ENCODE results near the gene CES2.
A peak's percentile ranks its signal among the peaks of the same experiment; 100 is the strongest.
"Not testable (repeated sequence)": the region's sequence is repeated elsewhere in the genome, so short reads cannot be mapped to it uniquely, and the experiment has no call there.

CES2 gene

GRCh38 chr16:66942981-66943380, 7.7 kb downstream of the CES2 start:
- no peak overlapping the region for H3K27ac ChIP-seq (ENCODE audit: low read length)
- H3K4me1 ChIP-seq (ENCODE audit: insufficient read depth, low read length): no peaks in the 10 kb centered on the region; the same call in 1 of the 2 replicates
- H3K9me3 ChIP-seq (ENCODE audit: insufficient read depth, low read depth, low read length): no peaks in the 10 kb centered on the region
- H3K4me3 ChIP-seq (ENCODE audit: low read length): no peak overlapping the region
- no peak overlapping the region for H3K9ac ChIP-seq (ENCODE audit: low read depth, low read length)
- peaks cover 14% of the 10 kb centered on the region for H3K27me3 ChIP-seq (ENCODE audit: insufficient read depth, low read length)
- H3K36me3 ChIP-seq (ENCODE audit: insufficient read depth, low read depth, low read length): peaks cover 31% of the 10 kb centered on the region

GRCh38 chr16:66943426-66944053, 8.2 kb downstream of the CES2 start:
- Histone ChIP-seq H3K4me3 (ENCODE audit: low read length) (no peak overlapping the region), H3K4me1 (ENCODE audit: insufficient read depth, low read length) (no peaks in the 10 kb centered on the region; the same call in 1 of the 2 replicates), H3K36me3 (ENCODE audit: insufficient read depth, low read depth, low read length) (peaks cover 31% of the 10 kb centered on the region), H3K27ac (ENCODE audit: low read length) (no peak overlapping the region), H3K9me3 (ENCODE audit: insufficient read depth, low read depth, low read length) (no peaks in the 10 kb centered on the region), H3K27me3 (ENCODE audit: insufficient read depth, low read length) (peaks cover 20% of the 10 kb centered on the region), H3K9ac (ENCODE audit: low read depth, low read length) (no peak overlapping the region)

GRCh38 chr16:66944054-66944441, 8.7 kb downstream of the CES2 start:
- peaks cover 31% of the 10 kb centered on the region for H3K36me3 ChIP-seq (ENCODE audit: insufficient read depth, low read depth, low read length)
- H3K4me3 ChIP-seq (ENCODE audit: low read length): no peak overlapping the region
- H3K9ac ChIP-seq (ENCODE audit: low read depth, low read length): no peak overlapping the region
- no peak overlapping the region for H3K27ac ChIP-seq (ENCODE audit: low read length)
- H3K27me3 ChIP-seq (ENCODE audit: insufficient read depth, low read length): peaks cover 25% of the 10 kb centered on the region
- H3K4me1 ChIP-seq (ENCODE audit: insufficient read depth, low read length): no peaks in the 10 kb centered on the region; the same call in 1 of the 2 replicates
- no peaks in the 10 kb centered on the region for H3K9me3 ChIP-seq (ENCODE audit: insufficient read depth, low read depth, low read length)

- Histone ChIP-seq H3K36me3 (ENCODE audit: insufficient read depth, low read depth, low read length) (peaks cover 31% of the 10 kb centered on the region), H3K27me3 (ENCODE audit: insufficient read depth, low read length) (peaks cover 34% of the 10 kb centered on the region)
- not testable (repeated sequence) for H3K9ac ChIP-seq (ENCODE audit: low read depth, low read length); H3K4me3 ChIP-seq (ENCODE audit: low read length); H3K9me3 ChIP-seq (ENCODE audit: insufficient read depth, low read depth, low read length); H3K27ac ChIP-seq (ENCODE audit: low read length); H3K4me1 ChIP-seq (ENCODE audit: insufficient read depth, low read length)
Measured at GRCh38 chr16:66944971-66945370, 9.7 kb downstream of the CES2 start.

GRCh38 chr16:66945939-66946338, 10.6 kb downstream of the CES2 start:
- peaks cover 44% of the 10 kb centered on the region for H3K27me3 ChIP-seq (ENCODE audit: insufficient read depth, low read length)
- H3K9me3 ChIP-seq (ENCODE audit: insufficient read depth, low read depth, low read length): no peaks in the 10 kb centered on the region
- H3K4me1 ChIP-seq (ENCODE audit: insufficient read depth, low read length): no peaks in the 10 kb centered on the region; the same call in 1 of the 2 replicates
- H3K4me3 ChIP-seq (ENCODE audit: low read length): no peak overlapping the region
- no peak overlapping the region for H3K9ac ChIP-seq (ENCODE audit: low read depth, low read length)
- H3K27ac ChIP-seq (ENCODE audit: low read length): no peak overlapping the region
- peaks cover 23% of the 10 kb centered on the region for H3K36me3 ChIP-seq (ENCODE audit: insufficient read depth, low read depth, low read length)

- Histone ChIP-seq H3K4me3 (ENCODE audit: low read length) (no peak overlapping the region), H3K27ac (ENCODE audit: low read length) (no peak overlapping the region), H3K9me3 (ENCODE audit: insufficient read depth, low read depth, low read length) (no peaks in the 10 kb centered on the region), H3K4me1 (ENCODE audit: insufficient read depth, low read length) (no peaks in the 10 kb centered on the region; the same call in 1 of the 2 replicates), H3K36me3 (ENCODE audit: insufficient read depth, low read depth, low read length) (peaks cover 19% of the 10 kb centered on the region), H3K27me3 (ENCODE audit: insufficient read depth, low read length) (peaks cover 47% of the 10 kb centered on the region), H3K9ac (ENCODE audit: low read depth, low read length) (no peak overlapping the region)
Measured at GRCh38 chr16:66946541-66946940, 11.2 kb downstream of the CES2 start.

GRCh38 chr16:66946974-66947301, 11.6 kb downstream of the CES2 start:
- Histone ChIP-seq H3K9me3 (ENCODE audit: insufficient read depth, low read depth, low read length) (no peaks in the 10 kb centered on the region), H3K36me3 (ENCODE audit: insufficient read depth, low read depth, low read length) (peaks cover 15% of the 10 kb centered on the region), H3K4me1 (ENCODE audit: insufficient read depth, low read length) (no peaks in the 10 kb centered on the region; the same call in 1 of the 2 replicates), H3K4me3 (ENCODE audit: low read length) (no peak overlapping the region), H3K27ac (ENCODE audit: low read length) (no peak overlapping the region), H3K9ac (ENCODE audit: low read depth, low read length) (no peak overlapping the region), H3K27me3 (ENCODE audit: insufficient read depth, low read length) (peaks cover 47% of the 10 kb centered on the region)

- Histone ChIP-seq H3K36me3 (ENCODE audit: insufficient read depth, low read depth, low read length) (peaks cover 9% of the 10 kb centered on the region; the same call in 1 of the 2 replicates), H3K27ac (ENCODE audit: low read length) (no peak overlapping the region), H3K4me1 (ENCODE audit: insufficient read depth, low read length) (no peaks in the 10 kb centered on the region; the same call in 1 of the 2 replicates), H3K9ac (ENCODE audit: low read depth, low read length) (no peak overlapping the region), H3K27me3 (ENCODE audit: insufficient read depth, low read length) (peaks cover 47% of the 10 kb centered on the region), H3K9me3 (ENCODE audit: insufficient read depth, low read depth, low read length) (no peaks in the 10 kb centered on the region), H3K4me3 (ENCODE audit: low read length) (peak overlapping the region; percentile 64; the same call in 1 of the 2 replicates)
Measured at GRCh38 chr16:66947302-66948065, 12.2 kb downstream of the CES2 start.

GRCh38 chr16:66948134-66948836, 13.0 kb downstream of the CES2 start:
- 0 out of 2 replicates have a peak, but pooled peaks cover 1% of the 10 kb centered on the region for H3K36me3 ChIP-seq (ENCODE audit: insufficient read depth, low read depth, low read length)
- no peaks in the 10 kb centered on the region; the same call in 1 of the 2 replicates for H3K4me1 ChIP-seq (ENCODE audit: insufficient read depth, low read length)
- no peak overlapping the region for H3K9ac ChIP-seq (ENCODE audit: low read depth, low read length)
- peak overlapping the region; percentile 64 for H3K4me3 ChIP-seq (ENCODE audit: low read length)
- no peak overlapping the region for H3K27ac ChIP-seq (ENCODE audit: low read length)
- H3K27me3 ChIP-seq (ENCODE audit: insufficient read depth, low read length): peaks cover 55% of the 10 kb centered on the region
- no peaks in the 10 kb centered on the region for H3K9me3 ChIP-seq (ENCODE audit: insufficient read depth, low read depth, low read length)

- Histone ChIP-seq H3K27me3 (ENCODE audit: insufficient read depth, low read length) (peaks cover 55% of the 10 kb centered on the region), H3K4me3 (ENCODE audit: low read length) (peak overlapping the region; percentile 64; the same call in 1 of the 2 replicates), H3K9ac (ENCODE audit: low read depth, low read length) (no peak overlapping the region), H3K4me1 (ENCODE audit: insufficient read depth, low read length) (no peaks in the 10 kb centered on the region; the same call in 1 of the 2 replicates), H3K27ac (ENCODE audit: low read length) (no peak overlapping the region), H3K9me3 (ENCODE audit: insufficient read depth, low read depth, low read length) (no peaks in the 10 kb centered on the region), H3K36me3 (ENCODE audit: insufficient read depth, low read depth, low read length) (no peaks in the 10 kb centered on the region)
Measured at GRCh38 chr16:66948837-66949225, 13.5 kb downstream of the CES2 start.

GRCh38 chr16:66949472-66949871, 14.2 kb downstream of the CES2 start:
- Histone ChIP-seq H3K4me3 (ENCODE audit: low read length) (no peak overlapping the region), H3K36me3 (ENCODE audit: insufficient read depth, low read depth, low read length) (no peaks in the 10 kb centered on the region), H3K9me3 (ENCODE audit: insufficient read depth, low read depth, low read length) (no peaks in the 10 kb centered on the region), H3K27ac (ENCODE audit: low read length) (no peak overlapping the region), H3K27me3 (ENCODE audit: insufficient read depth, low read length) (peaks cover 55% of the 10 kb centered on the region), H3K9ac (ENCODE audit: low read depth, low read length) (no peak overlapping the region), H3K4me1 (ENCODE audit: insufficient read depth, low read length) (no peaks in the 10 kb centered on the region; the same call in 1 of the 2 replicates)
